Stomach (tissue), 4 donors: ENCODE data around the gene CCR4.

ENCODE experiments used
- POLR2AphosphoS5 ChIP-seq, 3 donors: sonication (generic); formaldehyde crosslinking; IDR thresholded peaks; one replicate each; pipeline ENCODE4 v1.6.1; 2016; ENCODE audit warnings: antibody characterized with exemption in 3 of 3
- TF ChIP-seq, protein P1 (sequence below), 7 experiments: fragments of 450-650 bp in 4 of 7; fragments of 200-600 bp in 3 of 7; sonication (generic) in 3 of 7; IDR thresholded peaks; one replicate each; pipeline ENCODE4 v1.5.1; 2016 to 2019; ENCODE audit warnings: antibody characterized with exemption in 7 of 7, control low read depth in 2 of 7, mild to moderate bottlenecking in 1 of 7

DNA sequence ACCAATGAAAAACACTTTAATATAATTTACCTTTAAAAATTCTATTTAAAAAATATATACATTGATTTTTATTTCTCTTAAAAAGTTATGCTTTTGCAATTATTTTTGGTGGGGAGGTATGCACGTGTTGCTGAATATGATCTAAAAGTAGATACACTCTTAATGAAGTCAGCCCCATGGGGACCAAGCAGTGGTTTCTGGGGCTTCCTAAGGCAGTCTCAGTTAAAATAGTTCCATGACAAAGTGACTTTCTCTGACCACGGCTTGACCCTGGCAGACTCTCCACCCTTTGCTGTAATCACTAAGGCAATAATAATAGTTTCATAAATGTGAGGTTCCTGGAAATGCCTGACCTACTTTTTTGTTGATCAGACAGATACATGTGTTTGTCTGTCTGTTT lies 50.4 kb downstream of the CCR4 start:
- TF ChIP-seq, protein P1, sequence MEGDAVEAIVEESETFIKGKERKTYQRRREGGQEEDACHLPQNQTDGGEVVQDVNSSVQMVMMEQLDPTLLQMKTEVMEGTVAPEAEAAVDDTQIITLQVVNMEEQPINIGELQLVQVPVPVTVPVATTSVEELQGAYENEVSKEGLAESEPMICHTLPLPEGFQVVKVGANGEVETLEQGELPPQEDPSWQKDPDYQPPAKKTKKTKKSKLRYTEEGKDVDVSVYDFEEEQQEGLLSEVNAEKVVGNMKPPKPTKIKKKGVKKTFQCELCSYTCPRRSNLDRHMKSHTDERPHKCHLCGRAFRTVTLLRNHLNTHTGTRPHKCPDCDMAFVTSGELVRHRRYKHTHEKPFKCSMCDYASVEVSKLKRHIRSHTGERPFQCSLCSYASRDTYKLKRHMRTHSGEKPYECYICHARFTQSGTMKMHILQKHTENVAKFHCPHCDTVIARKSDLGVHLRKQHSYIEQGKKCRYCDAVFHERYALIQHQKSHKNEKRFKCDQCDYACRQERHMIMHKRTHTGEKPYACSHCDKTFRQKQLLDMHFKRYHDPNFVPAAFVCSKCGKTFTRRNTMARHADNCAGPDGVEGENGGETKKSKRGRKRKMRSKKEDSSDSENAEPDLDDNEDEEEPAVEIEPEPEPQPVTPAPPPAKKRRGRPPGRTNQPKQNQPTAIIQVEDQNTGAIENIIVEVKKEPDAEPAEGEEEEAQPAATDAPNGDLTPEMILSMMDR (IDR thresholded peaks at IDR 0.05): no peak
- no peak for TF ChIP-seq POLR2AphosphoS5 (IDR thresholded peaks at IDR 0.05)
